SK-N-DZ (cell line): ENCODE measurements around the gene PLCD1. TPM values are rescaled to one million over a fixed set of nuclear protein-coding genes. Genes with fewer than 3 reads are reported as not detected.
"Not testable (repeated sequence)": the region's sequence is repeated elsewhere in the genome, so short reads cannot be mapped to it uniquely, and the experiment has no call there.

Experiments
- DNase-seq: peaks from one replicate; pipeline ENCODE4 v3.0.0-alpha.2; 2015; ENCODE audit warnings: low spot score
- polyA plus RNA-seq, 2 experiments: library from polyadenylated mRNA; depleted of rRNA; stranded (reverse); fragments of >200 nt; gene quantifications; 2 replicates each; pipeline ENCODE4 v1.2.3, GENCODE V29; 2014

The PLCD1 gene
- 3.2 and 8.4 TPM in 2 replicates for polyA plus RNA-seq (2014; cell fraction: cytosol; rRNA removed)
- 4.4 and 7.0 TPM in 2 replicates for polyA plus RNA-seq (2014; cell fraction: nucleus; rRNA removed)

GRCh38 chr3:38029400-38030125 lies at the start of gene PLCD1:
Gene PLCD1 (minus strand): TSS chr3:38029642. CDS start chr3:38029539, 103 bp downstream.
- DNase-seq, result peak; percentile 43

- not testable (repeated sequence) for DNase-seq
Measured at GRCh38 chr3:38077073-38077472, 47.6 kb upstream of the PLCD1 start.

GRCh38 chr3:38070013-38070412 lies 40.6 kb upstream of the PLCD1 start:
- no peak for DNase-seq

GRCh38 chr3:38067508-38068233 lies 38.2 kb upstream of the PLCD1 start:
- DNase-seq, result no peak

GRCh38 chr3:38064453-38064852 lies 35.0 kb upstream of the PLCD1 start:
- DNase-seq, result not testable (repeated sequence)

GRCh38 chr3:38062809-38063208 lies 33.4 kb upstream of the PLCD1 start:
- no peak for DNase-seq

- no peak for DNase-seq
Measured at GRCh38 chr3:38059591-38059990, 30.1 kb upstream of the PLCD1 start.

- DNase-seq, result no peak
Measured at GRCh38 chr3:38059148-38059547, 29.7 kb upstream of the PLCD1 start.

- no peak for DNase-seq
Measured at GRCh38 chr3:38054499-38055001, 25.1 kb upstream of the PLCD1 start.

- not testable (repeated sequence) for DNase-seq
Measured at GRCh38 chr3:38053813-38054498, 24.5 kb upstream of the PLCD1 start.

- not testable (repeated sequence) for DNase-seq
Measured at GRCh38 chr3:38053286-38053685, 23.8 kb upstream of the PLCD1 start.

GRCh38 chr3:38051131-38051530 lies 21.7 kb upstream of the PLCD1 start:
- no peak for DNase-seq

GRCh38 chr3:38049358-38050126 lies 20.1 kb upstream of the PLCD1 start:
- no peak for DNase-seq

GRCh38 chr3:38047896-38048295 lies 18.5 kb upstream of the PLCD1 start:
- no peak for DNase-seq

GRCh38 chr3:38046821-38047220 lies 17.4 kb upstream of the PLCD1 start:
- DNase-seq, result no peak

- DNase-seq, result no peak
Measured at GRCh38 chr3:38046027-38046426, 16.6 kb upstream of the PLCD1 start.

GRCh38 chr3:38043486-38043885 lies 14.0 kb upstream of the PLCD1 start:
- DNase-seq, result no peak

GRCh38 chr3:38040401-38040800 lies 11.0 kb upstream of the PLCD1 start:
- DNase-seq, result no peak

- DNase-seq, result no peak
Measured at GRCh38 chr3:38039899-38040261, 10.4 kb upstream of the PLCD1 start.

GRCh38 chr3:38039101-38039898 lies 9.9 kb upstream of the PLCD1 start, which contains the start of gene DLEC1:
Gene DLEC1 (plus strand): TSS chr3:38039208. CDS start chr3:38039226, 18 bp downstream.
- DNase-seq, result no peak
